Measurements from ENCODE around the gene TMTC2.

DNA sequence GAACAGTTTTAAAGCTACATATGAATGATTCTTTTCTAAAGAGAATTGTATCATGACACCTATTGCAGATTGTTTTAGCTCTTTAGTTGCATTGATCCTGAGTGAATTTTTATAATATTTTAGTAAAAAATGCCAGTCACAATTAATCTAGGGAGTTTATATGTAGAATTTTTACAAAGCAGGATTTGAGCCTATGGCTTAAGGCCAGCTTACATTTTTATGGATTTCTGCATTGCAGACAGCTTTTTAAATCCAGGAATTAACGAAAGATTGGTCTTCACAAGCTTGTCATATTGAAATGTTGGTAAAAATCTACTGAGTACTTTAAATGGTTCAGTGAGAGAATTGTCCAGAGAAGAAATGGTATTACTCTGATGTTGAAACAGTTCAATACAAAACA is 358.0 kb downstream of the TMTC2 start:
- TF ChIP-seq GATA2 (IDR thresholded peaks at IDR 0.05; ENCODE audit: low read depth, low read length) (no peak), GATA3 (IDR thresholded peaks at IDR 0.05; ENCODE audit: low read depth, low read length) (no peak)
